ENCODE results near the gene BACE2.

DNA sequence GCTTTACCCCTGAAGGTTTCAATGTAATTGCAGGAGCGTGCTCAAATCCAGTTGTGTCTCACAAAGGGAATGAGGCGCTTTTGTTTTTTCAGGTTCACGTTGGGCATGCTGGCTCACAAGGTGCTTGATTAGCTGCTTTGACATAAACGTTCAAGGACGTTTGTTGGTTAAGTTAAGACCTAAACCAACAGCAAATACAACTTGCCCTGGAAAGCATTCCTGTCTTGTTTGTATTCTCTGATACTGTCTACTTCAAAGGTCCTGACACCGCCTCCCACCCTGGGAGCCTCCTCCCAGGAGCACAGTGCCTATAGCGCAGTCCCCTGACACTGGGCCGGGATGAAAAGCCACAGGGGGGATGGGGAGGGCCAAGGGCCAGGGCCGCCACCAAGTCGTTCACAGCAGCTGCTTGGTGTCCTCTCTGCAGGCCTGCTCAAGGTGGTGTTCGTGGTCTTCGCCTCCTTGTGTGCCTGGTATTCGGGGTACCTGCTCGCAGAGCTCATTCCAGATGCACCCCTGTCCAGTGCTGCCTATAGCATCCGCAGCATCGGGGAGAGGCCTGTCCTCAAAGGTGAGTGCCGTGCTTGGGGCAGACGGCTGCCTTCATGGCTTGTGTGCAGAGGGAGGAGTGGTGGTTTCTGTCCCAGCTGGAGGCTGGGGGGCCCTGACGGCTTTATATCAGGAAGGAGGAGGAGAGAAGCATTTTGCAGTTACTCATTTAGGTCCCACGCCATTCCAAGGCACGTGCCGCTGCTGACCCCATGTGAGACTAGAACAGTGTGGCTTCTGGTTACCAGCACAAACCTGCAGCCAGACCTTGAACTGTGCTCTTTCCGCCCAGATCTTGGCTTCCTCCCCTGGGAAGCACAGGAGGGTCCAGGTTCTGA, 154.8 kb downstream of the BACE2 start:
- no peak for TF ChIP-seq CTCF (conservative IDR thresholded peaks at IDR 0.05 in 1 of 2, IDR thresholded peaks at IDR 0.05 in 1 of 2; ENCODE audit: extremely low read depth in 1 of 2, insufficient read depth in 1 of 2, low read depth in 1 of 2, low read length in 2 of 2)
- TF ChIP-seq EZH2 (IDR thresholded peaks at IDR 0.05; ENCODE audit: borderline replicate concordance, low read length): no peak

All from mammary epithelial cell (primary cell).